Measurements from ENCODE around the gene LAIR2.
"Not testable (repeated sequence)": the region's sequence is repeated elsewhere in the genome, so short reads cannot be mapped to it uniquely, and the experiment has no call there.

DNA sequence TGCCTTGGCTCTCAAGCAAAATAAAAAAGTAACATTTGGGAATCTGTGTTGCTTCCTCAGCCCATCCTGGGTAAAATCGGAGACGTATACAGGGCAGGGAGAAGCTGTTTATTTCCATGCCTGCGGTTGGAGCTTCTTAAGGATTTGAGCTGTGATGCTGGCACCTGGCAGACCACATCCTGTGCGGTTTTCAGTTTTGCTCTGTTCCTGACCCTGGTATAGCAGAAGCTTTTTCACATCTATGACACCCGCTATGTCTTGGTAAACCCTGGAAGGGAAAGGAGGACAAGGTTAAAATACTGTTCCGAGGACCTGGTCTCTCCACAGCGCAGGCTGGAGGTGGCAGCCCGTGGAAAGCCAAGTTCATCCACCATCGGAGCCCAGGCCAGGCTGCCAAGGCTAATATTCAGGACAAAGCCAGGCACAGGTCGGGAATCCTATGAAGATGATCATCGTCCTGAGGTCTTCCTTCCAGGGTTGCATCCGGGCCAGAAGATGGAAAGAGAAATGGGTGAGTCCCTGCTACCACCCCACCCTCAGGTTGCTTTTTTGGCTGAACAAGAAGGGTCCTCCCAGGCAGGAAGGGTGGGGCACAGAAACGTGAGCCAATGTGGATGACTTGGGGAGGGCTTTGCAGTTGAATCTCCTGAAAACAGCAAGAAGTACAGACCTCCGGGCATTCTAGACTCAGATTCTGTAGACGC lies 4.7 kb upstream of the LAIR2 start:
- TF ChIP-seq, protein P1, sequence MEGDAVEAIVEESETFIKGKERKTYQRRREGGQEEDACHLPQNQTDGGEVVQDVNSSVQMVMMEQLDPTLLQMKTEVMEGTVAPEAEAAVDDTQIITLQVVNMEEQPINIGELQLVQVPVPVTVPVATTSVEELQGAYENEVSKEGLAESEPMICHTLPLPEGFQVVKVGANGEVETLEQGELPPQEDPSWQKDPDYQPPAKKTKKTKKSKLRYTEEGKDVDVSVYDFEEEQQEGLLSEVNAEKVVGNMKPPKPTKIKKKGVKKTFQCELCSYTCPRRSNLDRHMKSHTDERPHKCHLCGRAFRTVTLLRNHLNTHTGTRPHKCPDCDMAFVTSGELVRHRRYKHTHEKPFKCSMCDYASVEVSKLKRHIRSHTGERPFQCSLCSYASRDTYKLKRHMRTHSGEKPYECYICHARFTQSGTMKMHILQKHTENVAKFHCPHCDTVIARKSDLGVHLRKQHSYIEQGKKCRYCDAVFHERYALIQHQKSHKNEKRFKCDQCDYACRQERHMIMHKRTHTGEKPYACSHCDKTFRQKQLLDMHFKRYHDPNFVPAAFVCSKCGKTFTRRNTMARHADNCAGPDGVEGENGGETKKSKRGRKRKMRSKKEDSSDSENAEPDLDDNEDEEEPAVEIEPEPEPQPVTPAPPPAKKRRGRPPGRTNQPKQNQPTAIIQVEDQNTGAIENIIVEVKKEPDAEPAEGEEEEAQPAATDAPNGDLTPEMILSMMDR (IDR thresholded peaks at IDR 0.05) = not testable (repeated sequence)
- TF ChIP-seq POLR2A (IDR thresholded peaks at IDR 0.05) = not testable (repeated sequence)

All from uterus (tissue), 2 donors.